ENCODE results near the gene CMTR2.

The CMTR2 gene

DNA sequence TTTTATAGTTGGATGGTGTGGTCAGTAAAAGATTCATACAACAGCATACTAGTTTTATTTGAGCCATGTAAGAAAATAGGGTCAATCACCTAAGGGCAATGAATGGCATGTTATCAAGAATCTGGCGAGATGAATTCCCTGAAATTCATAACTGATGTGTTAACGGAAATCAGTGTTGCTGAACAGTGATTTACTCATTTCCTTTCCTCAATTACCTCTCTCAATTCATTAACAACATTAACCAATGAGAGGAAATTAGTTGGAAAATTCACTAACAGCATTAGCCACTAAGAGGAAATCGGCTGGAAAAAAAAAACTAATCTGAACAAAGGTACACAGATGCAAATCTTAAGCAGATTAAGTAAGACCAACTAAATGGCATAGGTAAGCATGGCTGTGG is 6.3 kb downstream of the CMTR2 start:
- H3K9ac ChIP-seq (ENCODE audit: low read length): no peak overlapping the region
- peaks cover 2% of the 10 kb centered on the region; the same call in 1 of the 2 replicates for H3K4me1 ChIP-seq (ENCODE audit: control insufficient read depth, insufficient read depth, low read length)
- no peaks in the 10 kb centered on the region for H3K27me3 ChIP-seq (ENCODE audit: control insufficient read depth, insufficient read depth, low read length)
- no peaks in the 10 kb centered on the region for H3K9me3 ChIP-seq (ENCODE audit: control insufficient read depth, insufficient read depth, low read depth, low read length)
- peaks cover 39% of the 10 kb centered on the region for H3K36me3 ChIP-seq (ENCODE audit: control insufficient read depth, insufficient read depth, low read length)
- no peak overlapping the region for H3K27ac ChIP-seq (ENCODE audit: low read depth, low read length)
- H3K4me3 ChIP-seq (ENCODE audit: low read depth, low read length): no peak overlapping the region

DNA sequence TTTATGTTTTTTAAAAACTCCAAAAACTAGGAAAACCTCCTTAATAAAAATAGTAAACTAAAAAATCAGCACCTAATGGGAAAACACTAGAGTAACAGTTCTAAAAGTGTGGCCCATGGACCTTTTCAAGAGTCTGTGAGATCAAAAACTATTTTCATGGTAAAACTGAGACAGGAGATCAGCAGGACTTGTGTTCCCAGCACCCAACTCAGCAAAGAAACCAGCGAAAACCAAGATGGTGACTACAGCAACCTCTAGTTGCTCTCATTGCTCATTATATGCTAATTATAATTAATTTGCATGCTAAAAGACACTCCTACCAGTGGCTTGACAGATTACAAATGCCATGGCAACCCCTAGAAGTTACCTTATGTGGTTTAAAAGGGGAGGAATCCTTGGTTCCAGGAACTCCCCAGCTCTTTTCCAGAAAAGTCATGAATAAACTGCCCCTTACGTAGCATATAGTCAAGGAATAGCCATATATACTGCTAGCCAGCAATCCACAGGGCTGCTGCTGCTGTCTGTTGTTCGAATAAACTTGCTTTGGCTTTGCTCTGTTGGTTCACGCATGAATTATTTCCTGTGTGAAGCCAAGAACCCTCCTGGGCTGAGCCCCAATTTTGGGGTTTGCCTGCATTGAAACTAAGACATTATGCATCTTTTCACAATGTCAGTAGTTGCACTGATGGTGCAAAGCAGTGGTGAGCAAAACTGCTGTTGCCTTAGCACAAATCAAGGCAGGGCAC is 12.4 kb downstream of the CMTR2 start:
- H3K4me3 ChIP-seq (ENCODE audit: low read depth, low read length): no peak overlapping the region
- H3K27ac ChIP-seq (ENCODE audit: low read depth, low read length): no peak overlapping the region
- no peaks in the 10 kb centered on the region for H3K36me3 ChIP-seq (ENCODE audit: control insufficient read depth, insufficient read depth, low read length)
- H3K4me1 ChIP-seq (ENCODE audit: control insufficient read depth, insufficient read depth, low read length): no peaks in the 10 kb centered on the region
- no peak overlapping the region for H3K9ac ChIP-seq (ENCODE audit: low read length)
- no peaks in the 10 kb centered on the region for H3K27me3 ChIP-seq (ENCODE audit: control insufficient read depth, insufficient read depth, low read length)
- H3K9me3 ChIP-seq (ENCODE audit: control insufficient read depth, insufficient read depth, low read depth, low read length): peaks cover 3% of the 10 kb centered on the region

DNA sequence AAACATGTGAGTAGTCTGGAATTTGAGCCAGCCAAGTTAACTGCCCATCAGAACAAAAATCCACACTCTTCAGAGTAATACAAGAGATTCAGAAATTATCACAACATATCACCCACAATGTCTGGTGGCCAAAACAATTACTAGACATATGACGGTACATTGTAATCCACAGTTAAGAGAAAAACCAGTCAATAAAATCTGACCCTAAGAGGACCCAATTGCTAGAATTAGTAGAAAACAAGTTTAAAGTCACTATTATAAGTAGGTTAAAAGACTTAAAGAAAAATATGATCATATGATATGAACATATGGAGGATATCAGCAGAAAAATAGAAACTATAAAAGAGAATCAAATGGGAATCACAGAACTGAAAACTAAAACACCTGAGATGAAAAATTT is 15.8 kb downstream of the CMTR2 start:
- Histone ChIP-seq H3K27ac (ENCODE audit: low read depth, low read length) (no peak overlapping the region), H3K9me3 (ENCODE audit: control insufficient read depth, insufficient read depth, low read depth, low read length) (peaks cover 3% of the 10 kb centered on the region), H3K36me3 (ENCODE audit: control insufficient read depth, insufficient read depth, low read length) (no peaks in the 10 kb centered on the region), H3K4me3 (ENCODE audit: low read depth, low read length) (no peak overlapping the region), H3K9ac (ENCODE audit: low read length) (no peak overlapping the region), H3K4me1 (ENCODE audit: control insufficient read depth, insufficient read depth, low read length) (no peaks in the 10 kb centered on the region), H3K27me3 (ENCODE audit: control insufficient read depth, insufficient read depth, low read length) (no peaks in the 10 kb centered on the region)

DNA sequence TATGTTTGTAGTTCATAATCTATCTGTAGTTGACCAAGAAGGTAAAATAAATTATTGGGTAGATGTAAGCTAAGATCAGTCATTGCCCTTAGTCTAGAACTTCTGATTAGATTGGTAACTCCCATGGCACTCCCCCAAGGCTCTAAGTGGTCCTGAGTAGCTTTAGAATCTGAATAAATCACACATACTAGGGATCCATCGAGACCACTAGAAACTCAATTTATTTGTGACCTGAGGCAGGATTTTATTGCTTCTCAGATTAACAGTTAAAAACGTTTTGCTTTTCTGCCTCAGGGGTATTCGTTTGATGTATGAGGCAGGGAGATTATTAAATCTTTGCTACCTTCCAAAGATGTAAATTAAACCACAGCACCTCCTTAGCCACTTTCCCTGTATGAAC is 24.9 kb downstream of the CMTR2 start:
- no peaks in the 10 kb centered on the region for H3K9me3 ChIP-seq (ENCODE audit: control insufficient read depth, insufficient read depth, low read depth, low read length)
- no peak overlapping the region for H3K27ac ChIP-seq (ENCODE audit: low read depth, low read length)
- H3K4me1 ChIP-seq (ENCODE audit: control insufficient read depth, insufficient read depth, low read length): no peaks in the 10 kb centered on the region
- H3K9ac ChIP-seq (ENCODE audit: low read length): no peak overlapping the region
- H3K36me3 ChIP-seq (ENCODE audit: control insufficient read depth, insufficient read depth, low read length): no peaks in the 10 kb centered on the region
- no peaks in the 10 kb centered on the region for H3K27me3 ChIP-seq (ENCODE audit: control insufficient read depth, insufficient read depth, low read length)
- H3K4me3 ChIP-seq (ENCODE audit: low read depth, low read length): no peak overlapping the region

DNA sequence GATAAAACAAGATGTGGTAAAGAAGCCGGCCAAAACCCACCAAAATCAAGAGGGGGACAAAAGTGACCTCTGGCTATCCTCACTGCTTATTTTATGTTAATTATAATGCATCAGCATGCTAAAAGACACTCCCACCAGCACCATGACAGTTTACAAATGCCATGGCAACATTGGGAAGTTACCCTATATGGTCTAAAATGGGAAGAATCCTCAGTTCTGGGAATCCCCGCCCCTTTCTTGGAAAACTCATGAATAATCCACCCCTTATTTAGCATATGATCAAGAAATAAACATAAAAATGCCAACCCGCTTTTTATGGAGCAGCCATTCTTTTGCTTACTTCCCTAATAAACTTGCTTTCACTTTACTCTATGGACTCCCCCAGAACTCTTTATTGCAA is 25.6 kb downstream of the CMTR2 start:
- Histone ChIP-seq H3K4me1 (ENCODE audit: control insufficient read depth, insufficient read depth, low read length) (no peaks in the 10 kb centered on the region), H3K9me3 (ENCODE audit: control insufficient read depth, insufficient read depth, low read depth, low read length) (no peaks in the 10 kb centered on the region), H3K27ac (ENCODE audit: low read depth, low read length) (no peak overlapping the region), H3K27me3 (ENCODE audit: control insufficient read depth, insufficient read depth, low read length) (no peaks in the 10 kb centered on the region), H3K4me3 (ENCODE audit: low read depth, low read length) (no peak overlapping the region), H3K9ac (ENCODE audit: low read length) (no peak overlapping the region), H3K36me3 (ENCODE audit: control insufficient read depth, insufficient read depth, low read length) (no peaks in the 10 kb centered on the region)

DNA sequence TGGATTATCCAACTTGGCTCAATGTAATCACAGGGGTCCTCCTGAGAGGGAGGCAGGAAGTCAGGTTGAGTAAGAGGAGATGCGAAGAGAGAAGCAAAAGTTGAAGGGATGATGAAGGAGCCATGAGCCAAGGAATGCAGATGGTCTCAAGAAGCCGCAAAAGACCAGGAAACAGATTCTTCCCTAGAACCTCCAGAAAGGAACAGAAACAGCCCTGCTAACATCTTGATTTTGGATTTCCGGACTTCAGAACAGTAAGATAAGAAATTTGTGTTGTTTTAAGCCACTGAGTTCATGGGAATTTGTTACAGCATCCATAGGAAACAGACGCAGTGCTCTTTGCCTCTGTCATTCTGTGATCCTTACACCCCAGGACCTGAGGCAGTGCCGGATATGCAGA is 26.8 kb downstream of the CMTR2 start:
- no peaks in the 10 kb centered on the region for H3K4me1 ChIP-seq (ENCODE audit: control insufficient read depth, insufficient read depth, low read length)
- H3K9ac ChIP-seq (ENCODE audit: low read length): no peak overlapping the region
- H3K4me3 ChIP-seq (ENCODE audit: low read depth, low read length): no peak overlapping the region
- no peaks in the 10 kb centered on the region for H3K36me3 ChIP-seq (ENCODE audit: control insufficient read depth, insufficient read depth, low read length)
- no peak overlapping the region for H3K27ac ChIP-seq (ENCODE audit: low read depth, low read length)
- no peaks in the 10 kb centered on the region for H3K27me3 ChIP-seq (ENCODE audit: control insufficient read depth, insufficient read depth, low read length)
- no peaks in the 10 kb centered on the region for H3K9me3 ChIP-seq (ENCODE audit: control insufficient read depth, insufficient read depth, low read depth, low read length)

DNA sequence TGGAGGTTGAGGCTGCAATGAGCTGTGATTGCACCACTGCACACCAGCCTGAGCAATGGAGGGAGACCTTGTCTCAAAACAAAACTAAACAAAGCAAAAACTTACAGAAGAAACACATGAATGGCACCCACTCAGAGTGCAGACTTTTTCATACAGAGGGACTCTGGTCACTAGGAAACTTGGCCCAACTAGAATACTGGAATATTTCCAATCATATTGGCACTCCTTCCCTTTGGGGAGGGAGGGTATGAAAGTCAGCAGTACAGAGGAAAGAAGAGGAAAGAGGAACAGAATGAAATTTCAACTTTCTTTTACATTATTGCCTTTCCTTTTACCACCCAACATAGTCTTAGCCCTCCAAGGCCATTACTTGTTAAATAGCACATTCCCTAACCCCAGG is 28.2 kb downstream of the CMTR2 start:
- no peaks in the 10 kb centered on the region for H3K27me3 ChIP-seq (ENCODE audit: control insufficient read depth, insufficient read depth, low read length)

DNA sequence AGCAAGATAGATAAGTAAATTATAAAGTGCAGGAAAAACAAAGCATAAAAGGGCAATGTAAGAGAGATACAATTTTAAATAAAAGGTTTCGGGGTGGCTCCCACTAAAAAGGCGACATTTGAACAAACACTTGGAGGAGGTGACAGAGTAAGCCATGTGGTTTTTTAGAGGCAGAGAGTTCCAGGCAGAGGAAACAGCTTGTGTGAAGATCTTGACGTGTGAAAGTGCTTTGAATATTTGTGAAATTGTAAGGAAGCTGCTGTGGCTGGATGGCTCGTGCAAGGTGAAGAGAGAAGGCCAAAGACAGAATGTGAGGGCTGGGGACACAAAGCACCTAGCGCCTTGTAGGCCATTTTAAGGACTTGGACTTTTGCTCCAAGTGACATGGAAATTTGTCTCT is 30.1 kb downstream of the CMTR2 start:
- Histone ChIP-seq H3K36me3 (ENCODE audit: control insufficient read depth, insufficient read depth, low read length) (no peaks in the 10 kb centered on the region), H3K4me3 (ENCODE audit: low read depth, low read length) (no peak overlapping the region), H3K4me1 (ENCODE audit: control insufficient read depth, insufficient read depth, low read length) (peaks cover 11% of the 10 kb centered on the region), H3K27ac (ENCODE audit: low read depth, low read length) (no peak overlapping the region), H3K27me3 (ENCODE audit: control insufficient read depth, insufficient read depth, low read length) (no peaks in the 10 kb centered on the region), H3K9ac (ENCODE audit: low read length) (no peak overlapping the region), H3K9me3 (ENCODE audit: control insufficient read depth, insufficient read depth, low read depth, low read length) (no peaks in the 10 kb centered on the region)

More for the DNA sequence above, 28.2 kb downstream of the CMTR2 start:
- Histone ChIP-seq H3K27ac (ENCODE audit: low read depth, low read length) (no peak overlapping the region), H3K9me3 (ENCODE audit: control insufficient read depth, insufficient read depth, low read depth, low read length) (no peaks in the 10 kb centered on the region), H3K36me3 (ENCODE audit: control insufficient read depth, insufficient read depth, low read length) (no peaks in the 10 kb centered on the region), H3K4me1 (ENCODE audit: control insufficient read depth, insufficient read depth, low read length) (0 out of 2 replicates have a peak, but pooled peaks cover under 1% of the 10 kb centered on the region), H3K4me3 (ENCODE audit: low read depth, low read length) (no peak overlapping the region), H3K9ac (ENCODE audit: low read length) (no peak overlapping the region)

DNA sequence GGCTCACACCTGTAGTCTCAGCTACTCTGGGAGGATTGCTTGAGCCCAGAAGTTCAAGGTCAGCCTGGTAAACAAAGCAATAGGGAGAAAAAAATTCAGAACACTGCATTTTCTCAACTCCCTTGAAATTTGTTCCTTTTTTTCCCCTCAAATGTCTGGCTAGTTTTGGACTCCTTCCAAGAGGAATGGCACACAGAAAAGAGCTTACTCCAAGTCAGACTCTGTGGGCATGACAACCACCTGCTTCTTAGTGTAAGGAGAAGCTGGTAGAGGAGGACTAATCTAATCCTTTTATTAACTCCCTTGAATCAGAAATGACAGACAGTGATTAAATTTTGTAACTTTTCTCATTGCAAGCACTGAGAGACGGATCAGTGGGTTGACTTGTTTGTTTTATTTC is 30.8 kb downstream of the CMTR2 start:
- Histone ChIP-seq H3K9ac (ENCODE audit: low read length) (no peak overlapping the region), H3K27me3 (ENCODE audit: control insufficient read depth, insufficient read depth, low read length) (no peaks in the 10 kb centered on the region), H3K9me3 (ENCODE audit: control insufficient read depth, insufficient read depth, low read depth, low read length) (no peaks in the 10 kb centered on the region), H3K4me1 (ENCODE audit: control insufficient read depth, insufficient read depth, low read length) (peaks cover 11% of the 10 kb centered on the region), H3K27ac (ENCODE audit: low read depth, low read length) (no peak overlapping the region), H3K36me3 (ENCODE audit: control insufficient read depth, insufficient read depth, low read length) (no peaks in the 10 kb centered on the region), H3K4me3 (ENCODE audit: low read depth, low read length) (no peak overlapping the region)

DNA sequence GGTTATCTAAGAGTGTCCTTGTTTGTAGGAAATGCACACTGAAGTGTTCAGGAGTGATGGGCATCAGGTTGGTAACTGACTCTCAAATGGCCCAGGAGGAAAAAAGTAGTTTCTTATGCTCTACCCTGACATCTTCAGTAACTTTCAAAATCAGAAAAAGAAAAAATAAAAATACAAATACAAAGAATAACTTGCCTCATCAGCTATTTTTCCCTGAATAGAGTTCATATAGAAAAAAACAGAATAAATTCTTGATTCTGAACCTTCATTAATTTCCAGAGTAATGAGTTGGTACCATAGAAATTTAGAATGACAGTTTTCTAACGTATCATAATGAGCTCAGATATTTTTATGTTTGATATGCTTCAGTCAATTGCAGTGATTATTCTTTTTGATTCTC is 31.4 kb downstream of the CMTR2 start:
- Histone ChIP-seq H3K27me3 (ENCODE audit: control insufficient read depth, insufficient read depth, low read length) (no peaks in the 10 kb centered on the region), H3K4me1 (ENCODE audit: control insufficient read depth, insufficient read depth, low read length) (peaks cover 11% of the 10 kb centered on the region), H3K9me3 (ENCODE audit: control insufficient read depth, insufficient read depth, low read depth, low read length) (no peaks in the 10 kb centered on the region), H3K4me3 (ENCODE audit: low read depth, low read length) (no peak overlapping the region), H3K36me3 (ENCODE audit: control insufficient read depth, insufficient read depth, low read length) (no peaks in the 10 kb centered on the region), H3K27ac (ENCODE audit: low read depth, low read length) (no peak overlapping the region), H3K9ac (ENCODE audit: low read length) (no peak overlapping the region)

DNA sequence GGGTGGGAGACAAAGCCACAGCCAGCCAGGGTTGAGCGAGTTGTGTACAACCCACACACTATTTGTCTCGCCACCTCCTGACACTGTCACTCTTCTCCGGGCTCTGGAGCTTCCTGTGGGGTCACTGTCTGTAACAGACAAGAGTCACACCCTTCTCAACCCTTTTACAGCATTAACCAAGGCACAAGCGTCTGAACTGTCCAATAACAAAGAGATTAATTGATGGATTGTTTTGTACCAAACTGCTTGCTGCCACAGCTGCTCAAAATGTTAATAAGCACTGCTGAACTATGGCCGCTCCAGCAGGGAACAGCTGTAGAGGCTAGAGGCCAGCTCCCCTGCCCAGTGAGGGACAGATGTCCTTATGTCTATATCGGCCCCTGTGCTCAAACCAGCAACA is 33.5 kb downstream of the CMTR2 start:
- peaks cover 11% of the 10 kb centered on the region for H3K4me1 ChIP-seq (ENCODE audit: control insufficient read depth, insufficient read depth, low read length)
- no peak overlapping the region for H3K4me3 ChIP-seq (ENCODE audit: low read depth, low read length)
- no peaks in the 10 kb centered on the region for H3K9me3 ChIP-seq (ENCODE audit: control insufficient read depth, insufficient read depth, low read depth, low read length)
- no peak overlapping the region for H3K9ac ChIP-seq (ENCODE audit: low read length)
- H3K27ac ChIP-seq (ENCODE audit: low read depth, low read length): no peak overlapping the region
- H3K27me3 ChIP-seq (ENCODE audit: control insufficient read depth, insufficient read depth, low read length): no peaks in the 10 kb centered on the region
- H3K36me3 ChIP-seq (ENCODE audit: control insufficient read depth, insufficient read depth, low read length): no peaks in the 10 kb centered on the region

Measured in HUES6 (cell line).